Neural progenitor cell (in vitro differentiated cells): ENCODE results near the gene CABLES1. TPM values are rescaled to one million over a fixed set of nuclear protein-coding genes. Genes with fewer than 3 reads are reported as not detected.

Experiments used
- DNase-seq: peaks from one replicate; pipeline ENCODE4 v3.0.0-alpha.2; 2016; ENCODE audit warnings: low spot score
- H2AFZ ChIP-seq: fragments of 200-600 bp; sonication (generic); replicated peaks from 2 replicates; pipeline ENCODE4 v1.6.1; 2016; ENCODE audit warnings: antibody characterized with exemption
- H3F3A ChIP-seq: fragments of 200-600 bp; sonication (generic); 2 replicates; pipeline ENCODE4 v1.6.1; 2016; ENCODE audit warnings: antibody characterized with exemption, low read depth
- H3K27ac ChIP-seq: fragments of 200-600 bp; sonication (generic); 2 replicates; pipeline ENCODE4 v1.5.1; 2016; ENCODE audit warnings: mild to moderate bottlenecking
- H3K27me3 ChIP-seq: fragments of 200-600 bp; sonication (generic); 2 replicates; pipeline ENCODE4 v1.6.1; 2016; ENCODE audit warnings: mild to moderate bottlenecking, moderate library complexity
- H3K36me3 ChIP-seq: fragments of 200-600 bp; sonication (generic); 2 replicates; pipeline ENCODE4 v1.5.1; 2016
- H3K4me1 ChIP-seq: fragments of 200-600 bp; sonication (generic); 2 replicates; pipeline ENCODE4 v1.6.1; 2016; ENCODE audit warnings: mixed run types
- H3K4me2 ChIP-seq: fragments of 200-600 bp; sonication (generic); 2 replicates; pipeline ENCODE4 v1.6.1; 2016
- H3K4me3 ChIP-seq: fragments of 200-600 bp; sonication (generic); 2 replicates; pipeline ENCODE4 v1.5.1; 2016
- H3K79me2 ChIP-seq: fragments of 200-600 bp; sonication (generic); 2 replicates; pipeline ENCODE4 v1.6.1; 2016; ENCODE audit warnings: low read depth
- H3K9ac ChIP-seq: fragments of 200-600 bp; sonication (generic); 2 replicates; pipeline ENCODE4 v1.6.1; 2016
- H3K9me3 ChIP-seq: fragments of 200-600 bp; sonication (generic); 2 replicates; pipeline ENCODE4 v1.5.1; 2016; ENCODE audit warnings: low read depth
- H4K20me1 ChIP-seq: fragments of 200-600 bp; sonication (generic); 2 replicates; pipeline ENCODE4 v1.6.1; 2016; ENCODE audit warnings: low read depth
- H3K27ac Mint-ChIP-seq: 3 replicates; pipeline ENCODE4 v1.8.0; 2021; ENCODE audit warnings: mixed read lengths
- H3K27me3 Mint-ChIP-seq: 2 replicates; pipeline ENCODE4 v1.8.0; 2022; ENCODE audit warnings: low read depth, mild to moderate bottlenecking, inconsistent platforms, moderate library complexity, mixed read lengths; ENCODE audit not compliant: insufficient read depth
- H3K36me3 Mint-ChIP-seq: 3 replicates; pipeline ENCODE4 v1.8.0; 2021; ENCODE audit warnings: mixed read lengths
- H3K4me1 Mint-ChIP-seq: 3 replicates; pipeline ENCODE4 v1.8.0; 2021; ENCODE audit warnings: mixed read lengths
- H3K4me3 Mint-ChIP-seq: 3 replicates; pipeline ENCODE4 v1.8.0; 2021; ENCODE audit warnings: mild to moderate bottlenecking, moderate library complexity, mixed read lengths
- H3K9me3 Mint-ChIP-seq: 3 replicates; pipeline ENCODE4 v1.8.0; 2020; ENCODE audit warnings: mixed read lengths
- CTCF ChIP-seq: fragments of 200-600 bp; sonication (generic); IDR thresholded peaks from 2 replicates; pipeline ENCODE4 v1.5.1; 2017; ENCODE audit warnings: antibody characterized with exemption, mild to moderate bottlenecking
- EZH2 ChIP-seq: fragments of 200-600 bp; sonication (generic); IDR thresholded peaks from 2 replicates; pipeline ENCODE4 v1.6.1; 2017; ENCODE audit warnings: antibody characterized with exemption, mild to moderate bottlenecking, moderate library complexity
- EZH2phosphoT487 ChIP-seq: fragments of 200-600 bp; sonication (generic); IDR thresholded peaks from 2 replicates; pipeline ENCODE4 v1.6.1; 2017; ENCODE audit warnings: antibody characterized with exemption
- total RNA-seq: library from RNA; depleted of rRNA; stranded (reverse); fragments of >200 nt; gene quantifications from 2 replicates; pipeline ENCODE4 v1.2.3, GENCODE V29; 2015; ENCODE audit warnings: low replicate concordance

The CABLES1 gene
- total RNA-seq, 1 donor from 2014 or later: 2.8 TPM

- Histone ChIP-seq H3K4me2 (no peak overlapping the region), H3K4me1 (no peaks in the 10 kb centered on the region), H3F3A (no peaks in the 10 kb centered on the region), H4K20me1 (no peaks in the 10 kb centered on the region), H3K9ac (no peak overlapping the region), H3K27me3 (no peaks in the 10 kb centered on the region), H3K36me3 (no peaks in the 10 kb centered on the region), H3K79me2 (no peaks in the 10 kb centered on the region), H3K27ac (no peak overlapping the region), H2AFZ (no peak overlapping the region), H3K9me3 (no peaks in the 10 kb centered on the region), H3K4me3 (no peak overlapping the region)
- Mint-ChIP-seq H3K4me3 (no peak overlapping the region), H3K4me1 (peaks cover 21% of the 10 kb centered on the region), H3K27ac (no peak overlapping the region), H3K9me3 (peaks cover 2% of the 10 kb centered on the region), H3K36me3 (no peaks in the 10 kb centered on the region), H3K27me3 (peaks cover 17% of the 10 kb centered on the region)
- DNase-seq: no peak
- TF ChIP-seq EZH2phosphoT487 (no peak), CTCF (no peak), EZH2 (no peak)
Measured at GRCh38 chr18:23102493-23103261, 32.6 kb upstream of the CABLES1 start.

DNA sequence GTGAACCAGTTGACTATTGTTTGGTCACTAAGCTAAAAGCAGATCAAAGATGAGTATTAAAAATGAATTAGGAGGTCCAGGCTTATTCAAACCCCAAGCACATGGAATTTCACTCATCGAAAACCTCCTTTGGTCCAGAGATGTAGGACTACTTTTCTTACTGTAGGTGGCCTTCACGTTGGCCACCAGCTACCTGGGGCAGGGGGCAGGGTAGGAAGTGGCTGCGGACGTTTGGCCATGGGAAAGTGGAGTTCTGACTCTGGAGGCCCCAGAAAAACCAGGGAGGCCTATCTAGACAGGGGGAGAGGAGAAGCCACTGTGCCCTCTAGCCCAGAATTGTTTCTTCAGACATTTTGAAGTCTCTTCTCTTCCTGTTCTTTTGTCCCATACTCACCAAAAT, 31.8 kb upstream of the CABLES1 start:
- Histone ChIP-seq H3K4me2 (no peak overlapping the region), H3K9me3 (no peaks in the 10 kb centered on the region), H3K27ac (no peak overlapping the region), H3K79me2 (no peaks in the 10 kb centered on the region), H2AFZ (no peak overlapping the region), H3K36me3 (no peaks in the 10 kb centered on the region), H3F3A (no peaks in the 10 kb centered on the region), H3K9ac (no peak overlapping the region), H3K4me1 (no peaks in the 10 kb centered on the region), H3K27me3 (no peaks in the 10 kb centered on the region), H4K20me1 (no peaks in the 10 kb centered on the region), H3K4me3 (no peak overlapping the region)
- peaks cover 25% of the 10 kb centered on the region for H3K4me1 Mint-ChIP-seq
- H3K27ac Mint-ChIP-seq: no peak overlapping the region
- H3K27me3 Mint-ChIP-seq: peaks cover 19% of the 10 kb centered on the region
- H3K9me3 Mint-ChIP-seq: peaks cover 2% of the 10 kb centered on the region
- no peak for TF ChIP-seq EZH2phosphoT487
- no peak overlapping the region for H3K4me3 Mint-ChIP-seq
- H3K36me3 Mint-ChIP-seq: no peaks in the 10 kb centered on the region
- no peak for DNase-seq

DNA sequence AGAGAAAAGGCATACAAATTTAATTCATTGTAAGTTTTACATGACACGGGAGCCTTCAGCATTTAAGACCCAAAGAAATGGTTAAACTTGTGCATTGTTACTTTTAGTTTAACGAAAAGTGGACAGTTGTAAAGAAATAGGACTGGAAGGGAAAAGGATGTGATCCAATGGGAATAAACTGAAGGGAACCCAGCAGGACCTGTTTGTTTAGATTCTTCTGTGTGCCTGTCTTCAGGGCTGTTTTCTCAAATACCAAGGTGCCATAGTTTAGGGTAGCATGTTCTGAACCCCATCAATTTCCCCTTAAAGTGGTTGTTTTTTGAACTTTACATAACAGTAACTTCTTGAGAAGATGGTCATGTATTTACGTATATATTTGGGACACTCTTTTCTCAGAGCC, 30.3 kb upstream of the CABLES1 start:
- H2AFZ ChIP-seq: no peak overlapping the region
- no peaks in the 10 kb centered on the region for H3K27me3 ChIP-seq
- no peaks in the 10 kb centered on the region for H3F3A ChIP-seq
- no peak for TF ChIP-seq EZH2
- TF ChIP-seq EZH2phosphoT487: no peak
- no peak for TF ChIP-seq CTCF
- H3K4me3 Mint-ChIP-seq: no peak overlapping the region
- H3K9me3 Mint-ChIP-seq: no peaks in the 10 kb centered on the region
- no peak overlapping the region for H3K27ac ChIP-seq
- no peak overlapping the region for H3K27ac Mint-ChIP-seq
- H4K20me1 ChIP-seq: no peaks in the 10 kb centered on the region
- no peaks in the 10 kb centered on the region for H3K4me1 ChIP-seq
- no peaks in the 10 kb centered on the region for H3K36me3 Mint-ChIP-seq
- H3K9ac ChIP-seq: no peak overlapping the region
- H3K9me3 ChIP-seq: no peaks in the 10 kb centered on the region
- H3K36me3 ChIP-seq: no peaks in the 10 kb centered on the region
- no peak overlapping the region for H3K4me2 ChIP-seq
- H3K4me3 ChIP-seq: no peak overlapping the region
- H3K4me1 Mint-ChIP-seq: peaks cover 25% of the 10 kb centered on the region
- DNase-seq: no peak
- no peaks in the 10 kb centered on the region for H3K79me2 ChIP-seq
- H3K27me3 Mint-ChIP-seq: peaks cover 13% of the 10 kb centered on the region

GRCh38 chr18:23105581-23106219, 29.6 kb upstream of the CABLES1 start:
- H3K4me3 Mint-ChIP-seq: no peak overlapping the region

More at GRCh38 chr18:23105581-23106219, 29.6 kb upstream of the CABLES1 start:
- Histone ChIP-seq H3K9ac (no peak overlapping the region), H3F3A (no peaks in the 10 kb centered on the region), H3K27me3 (no peaks in the 10 kb centered on the region), H3K4me3 (no peak overlapping the region), H3K79me2 (no peaks in the 10 kb centered on the region), H3K27ac (no peak overlapping the region), H2AFZ (no peak overlapping the region), H3K36me3 (no peaks in the 10 kb centered on the region), H4K20me1 (no peaks in the 10 kb centered on the region), H3K9me3 (no peaks in the 10 kb centered on the region), H3K4me1 (no peaks in the 10 kb centered on the region), H3K4me2 (no peak overlapping the region)
- Mint-ChIP-seq H3K4me1 (peaks cover 25% of the 10 kb centered on the region), H3K27ac (no peak overlapping the region), H3K27me3 (peaks cover 17% of the 10 kb centered on the region), H3K9me3 (no peaks in the 10 kb centered on the region), H3K36me3 (no peaks in the 10 kb centered on the region)
- DNase-seq: no peak
- TF ChIP-seq EZH2 (no peak), CTCF (no peak), EZH2phosphoT487 (no peak)
